Measurements from ENCODE around the gene TLK2. TPM values are rescaled to one million over a fixed set of nuclear protein-coding genes. Genes with fewer than 3 reads are reported as not detected.
A peak's percentile ranks its signal among the peaks of the same experiment; 100 is the strongest.

Gene TLK2
- total and polyA plus RNA-seq, 12 donors: 9.2 to 41.9 (median 31.5) TPM

DNA sequence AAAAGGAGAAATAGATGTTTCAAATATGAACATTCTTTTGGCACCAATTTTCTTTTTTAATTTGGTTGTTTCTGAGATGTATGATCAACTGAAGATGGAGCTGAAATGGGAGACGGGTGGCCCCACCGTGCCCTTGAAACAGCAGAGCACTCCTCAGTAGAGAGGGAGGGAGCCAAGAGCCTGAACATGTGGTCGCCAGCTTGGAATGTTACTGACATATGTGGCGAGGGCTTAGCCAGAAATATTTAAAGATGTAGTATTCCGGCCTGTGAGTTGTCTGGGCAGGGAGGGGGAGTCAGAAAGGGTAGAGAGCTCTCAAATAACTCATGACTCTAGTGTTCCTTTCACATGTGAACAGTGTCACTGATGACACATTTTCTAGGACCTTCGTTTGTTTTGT lies 135.5 kb downstream of the TLK2 start:
- no peaks in the 10 kb centered on the region for H3K27me3 ChIP-seq
- H3K27ac ChIP-seq: peak overlapping the region in 1 of 10 donors; percentile 47
- no peaks in the 10 kb centered on the region for H3K9me3 ChIP-seq
- DNase-seq (no peak), ATAC-seq (peak in 4 of 8 donors; percentile 27 to 44 (median 34))
- intact Hi-C loops (cut with DNase I): no loop called here
- TF ChIP-seq, protein P1, sequence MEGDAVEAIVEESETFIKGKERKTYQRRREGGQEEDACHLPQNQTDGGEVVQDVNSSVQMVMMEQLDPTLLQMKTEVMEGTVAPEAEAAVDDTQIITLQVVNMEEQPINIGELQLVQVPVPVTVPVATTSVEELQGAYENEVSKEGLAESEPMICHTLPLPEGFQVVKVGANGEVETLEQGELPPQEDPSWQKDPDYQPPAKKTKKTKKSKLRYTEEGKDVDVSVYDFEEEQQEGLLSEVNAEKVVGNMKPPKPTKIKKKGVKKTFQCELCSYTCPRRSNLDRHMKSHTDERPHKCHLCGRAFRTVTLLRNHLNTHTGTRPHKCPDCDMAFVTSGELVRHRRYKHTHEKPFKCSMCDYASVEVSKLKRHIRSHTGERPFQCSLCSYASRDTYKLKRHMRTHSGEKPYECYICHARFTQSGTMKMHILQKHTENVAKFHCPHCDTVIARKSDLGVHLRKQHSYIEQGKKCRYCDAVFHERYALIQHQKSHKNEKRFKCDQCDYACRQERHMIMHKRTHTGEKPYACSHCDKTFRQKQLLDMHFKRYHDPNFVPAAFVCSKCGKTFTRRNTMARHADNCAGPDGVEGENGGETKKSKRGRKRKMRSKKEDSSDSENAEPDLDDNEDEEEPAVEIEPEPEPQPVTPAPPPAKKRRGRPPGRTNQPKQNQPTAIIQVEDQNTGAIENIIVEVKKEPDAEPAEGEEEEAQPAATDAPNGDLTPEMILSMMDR (IDR thresholded peaks at IDR 0.05): no peak
- H3K4me3 ChIP-seq: no peak overlapping the region
- peaks cover 0 to 77% (median 9%) of the 10 kb centered on the region in 9 donors for H3K36me3 ChIP-seq
- 28 to 44% methylated on average over 6 of the region's 6 CpGs for WGBS, 2 donors
- peaks cover 0 to 39% (median 18%) of the 10 kb centered on the region in 9 donors for H3K4me1 ChIP-seq

DNA sequence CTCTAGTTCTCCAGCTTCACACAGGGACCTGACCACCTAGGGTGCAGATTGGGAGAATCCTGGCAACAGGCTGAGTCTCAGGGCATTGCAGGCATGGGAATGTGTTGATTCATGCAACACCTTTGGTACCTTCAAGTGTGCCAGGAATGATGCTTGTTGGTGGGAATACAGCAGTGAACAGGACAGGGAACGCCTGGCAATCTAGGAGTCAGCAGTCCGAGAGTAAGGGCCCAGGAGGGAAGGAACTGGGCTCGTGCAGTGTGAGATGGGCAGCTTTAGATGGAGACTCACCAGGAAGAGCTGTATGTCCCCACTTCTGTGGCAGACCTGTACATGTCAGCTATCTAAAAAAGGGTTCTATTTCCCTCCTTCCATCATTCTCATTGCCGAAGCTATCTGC lies 136.9 kb downstream of the TLK2 start:
- DNase-seq (no peak), ATAC-seq (no peak)
- H3K9me3 ChIP-seq: no peaks in the 10 kb centered on the region
- TF ChIP-seq, protein P1 (IDR thresholded peaks at IDR 0.05): no peak
- intact Hi-C loops (cut with DNase I): no loop called here
- no peak overlapping the region for H3K27ac ChIP-seq
- H3K36me3 ChIP-seq: peaks cover 0 to 64% (median 5%) of the 10 kb centered on the region in 9 donors
- WGBS, 2 donors: 93% methylated on average over 4 of the region's 4 CpGs
- H3K4me3 ChIP-seq: no peak overlapping the region
- H3K4me1 ChIP-seq: peaks cover 0 to 48% (median 20%) of the 10 kb centered on the region in 9 donors
- no peaks in the 10 kb centered on the region for H3K27me3 ChIP-seq

DNA sequence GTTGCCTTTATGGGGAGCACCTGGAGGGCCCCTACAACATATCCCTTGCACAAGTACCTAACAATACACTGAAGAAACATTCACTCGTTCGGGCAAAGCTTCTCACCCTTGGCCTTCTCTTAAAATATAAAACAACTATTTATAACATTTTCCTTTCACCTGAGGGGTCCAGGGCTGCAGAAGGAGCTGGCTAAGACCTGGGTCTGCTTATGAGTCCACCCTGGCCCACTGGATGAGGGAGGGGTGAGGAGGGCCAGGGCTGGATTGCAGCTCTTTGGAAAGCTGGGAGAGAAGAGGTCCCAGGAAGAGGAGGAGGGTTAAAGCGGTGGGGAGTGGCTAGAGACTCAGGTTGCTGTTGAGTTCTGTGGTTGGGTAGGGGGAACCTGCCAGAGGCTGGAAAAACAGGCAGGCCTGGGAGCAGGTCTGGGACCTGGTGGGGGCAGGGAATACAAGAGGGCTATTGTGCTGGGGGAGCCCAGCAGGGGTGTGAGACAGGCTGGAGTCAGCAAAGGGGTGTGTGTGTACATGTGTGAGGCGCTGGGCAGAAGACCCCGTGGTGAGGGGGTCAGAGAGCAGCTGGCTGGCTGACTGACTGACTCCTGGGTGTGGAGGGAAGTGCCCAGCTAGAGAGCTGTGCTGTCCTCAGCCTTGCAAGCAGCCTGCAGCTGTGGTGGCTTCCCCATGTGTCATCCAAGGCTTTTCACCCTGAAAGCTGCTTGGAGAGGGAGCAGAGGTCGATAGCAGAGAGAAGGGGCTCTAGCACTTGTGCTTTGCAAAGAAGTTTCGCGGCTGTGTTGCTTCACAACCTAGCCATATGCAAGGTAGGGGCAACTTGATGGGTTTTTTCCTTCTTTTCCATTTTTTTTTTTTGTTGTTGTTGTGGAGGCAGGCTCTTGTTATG lies 138.6 kb downstream of the TLK2 start:
- 74 to 76% methylated on average over 8 of the region's 8 CpGs for WGBS, 2 donors
- Histone ChIP-seq H3K27me3 (no peaks in the 10 kb centered on the region), H3K4me1 (peaks cover 0 to 48% (median 8%) of the 10 kb centered on the region in 9 donors), H3K9me3 (no peaks in the 10 kb centered on the region), H3K36me3 (peaks cover 0 to 47% (median 0%) of the 10 kb centered on the region in 9 donors), H3K4me3 (no peak overlapping the region), H3K27ac (peak overlapping the region in 1 of 10 donors; percentile 65)
- ATAC-seq: peak in 1 of 8 donors; percentile 7
- TF ChIP-seq, protein P1 (IDR thresholded peaks at IDR 0.05): no peak
- intact Hi-C loops (cut with DNase I): no loop called here
- no peak for DNase-seq

DNA sequence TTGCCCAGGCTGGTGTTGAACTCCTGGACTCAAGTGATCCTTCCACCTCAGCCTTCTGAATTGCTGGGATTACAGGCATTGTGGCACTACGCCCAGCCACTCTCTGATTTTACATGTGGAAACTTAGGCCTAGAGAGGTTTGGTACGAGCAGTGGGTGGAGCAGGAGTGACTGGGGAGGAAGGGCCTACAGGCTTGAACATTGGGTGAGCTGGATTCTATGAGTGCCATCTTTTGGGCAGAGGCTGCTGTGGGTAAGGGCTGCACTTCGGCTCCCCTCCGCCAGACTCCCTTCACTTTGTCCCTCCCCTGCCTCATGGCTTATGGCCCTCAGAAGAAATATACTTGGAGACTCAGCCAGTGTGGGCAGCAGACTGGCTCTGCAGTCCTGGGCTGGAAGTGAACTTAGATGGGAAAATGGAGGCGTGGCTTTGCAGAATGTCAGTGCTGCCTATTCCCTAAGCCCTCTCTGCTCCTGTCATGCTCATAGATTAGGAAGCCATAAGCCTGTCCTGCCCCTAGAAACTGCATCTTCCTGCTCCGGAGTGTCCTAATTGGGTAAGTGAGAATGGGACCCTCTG lies 139.4 kb downstream of the TLK2 start:
- intact Hi-C loops (cut with DNase I): no loop called here
- WGBS, 2 donors: 74 to 81% methylated on average over 6 of the region's 6 CpGs
- Histone ChIP-seq H3K4me1 (peaks cover 0 to 48% (median 8%) of the 10 kb centered on the region in 9 donors), H3K4me3 (no peak overlapping the region), H3K9me3 (no peaks in the 10 kb centered on the region), H3K36me3 (peaks cover 0 to 40% (median 0%) of the 10 kb centered on the region in 9 donors), H3K27ac (peak overlapping the region in 1 of 10 donors; percentile 65), H3K27me3 (no peaks in the 10 kb centered on the region)
- TF ChIP-seq, protein P1 (IDR thresholded peaks at IDR 0.05): no peak
- ATAC-seq (no peak), DNase-seq (no peak)
